Measurements from ENCODE around the gene CCSER1. TPM values are rescaled to one million over a fixed set of nuclear protein-coding genes. Genes with fewer than 3 reads are reported as not detected.

The CCSER1 gene
- total and polyA plus RNA-seq, 2 experiments from 2014 or later, result not detected

DNA sequence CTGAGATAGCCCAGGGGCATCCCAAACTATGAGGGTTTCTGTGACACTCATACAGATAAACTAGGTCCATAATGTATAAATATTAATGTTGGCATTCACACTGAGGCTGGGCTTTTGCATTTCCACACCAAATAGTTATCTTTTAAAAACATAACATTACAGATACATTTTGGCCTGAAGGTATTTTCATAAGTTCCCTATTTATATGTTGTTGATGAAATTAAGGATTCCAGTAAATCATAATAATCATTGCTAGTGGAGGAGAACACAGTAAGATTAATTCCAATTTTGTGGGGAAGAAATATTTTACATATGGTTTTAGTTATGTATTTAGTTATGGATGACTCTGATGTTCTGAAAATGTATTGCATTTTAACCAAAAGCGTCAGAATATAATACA is 479.6 kb downstream of the CCSER1 start:
- no peaks in the 10 kb centered on the region for H3K9me2 ChIP-seq (ENCODE audit: insufficient read depth)
- H3F3A ChIP-seq (ENCODE audit: insufficient read depth), result no peaks in the 10 kb centered on the region
- no peaks in the 10 kb centered on the region for H3K4me1 ChIP-seq (ENCODE audit: insufficient read depth)
- no peaks in the 10 kb centered on the region for H4K20me1 ChIP-seq (ENCODE audit: insufficient read depth)
- DNase-seq, result no peak
- no peaks in the 10 kb centered on the region for H3K36me3 ChIP-seq (ENCODE audit: low read depth)
- no peaks in the 10 kb centered on the region for H3K27me3 ChIP-seq (replicated peaks; ENCODE audit: insufficient read depth)
- H3K27ac ChIP-seq, result no peak overlapping the region
- no peak overlapping the region for H3K4me3 ChIP-seq
- H3K9me3 ChIP-seq (ENCODE audit: low read depth), result no peaks in the 10 kb centered on the region
- no peaks in the 10 kb centered on the region for H3K79me2 ChIP-seq (ENCODE audit: insufficient read depth)
- no peak for TF ChIP-seq EZH2phosphoT487 (IDR thresholded peaks at IDR 0.05; ENCODE audit: insufficient read depth, low read depth)
- H3K4me2 ChIP-seq (ENCODE audit: unreplicated experiment), result no peak overlapping the region
- in situ Hi-C loops (cut with MboI), result no loop called here
- H3K9ac ChIP-seq, result no peak overlapping the region
- H2AFZ ChIP-seq, result no peak overlapping the region
- WGBS, 2 experiments (ENCODE audit: low coverage in 1 of 2, low lambda C conversion rate in 2 of 2, missing lambda C conversion rate in 2 of 2), result 0 to 2% methylated on average over 1 of the region's 1 CpG

GRCh38 chr4:90614371-90614770 is 487.2 kb downstream of the CCSER1 start:
- H3F3A ChIP-seq (ENCODE audit: insufficient read depth), result no peaks in the 10 kb centered on the region
- no peak for DNase-seq
- no peak overlapping the region for H3K4me3 ChIP-seq
- in situ Hi-C loops (cut with MboI), result no loop called here
- no peak overlapping the region for H2AFZ ChIP-seq
- whole genome bisulfite sequencing, 2 experiments (ENCODE audit: low coverage in 1 of 2, low lambda C conversion rate in 2 of 2, missing lambda C conversion rate in 2 of 2), result 4 to 5% methylated on average over 2 of the region's 2 CpGs
- no peaks in the 10 kb centered on the region for H3K9me2 ChIP-seq (ENCODE audit: insufficient read depth)
- H3K9me3 ChIP-seq (ENCODE audit: low read depth), result no peaks in the 10 kb centered on the region
- no peaks in the 10 kb centered on the region for H4K20me1 ChIP-seq (ENCODE audit: insufficient read depth)
- TF ChIP-seq EZH2 (IDR thresholded peaks at IDR 0.05; ENCODE audit: insufficient read depth, poor library complexity, severe bottlenecking) (no peak), EZH2phosphoT487 (IDR thresholded peaks at IDR 0.05; ENCODE audit: insufficient read depth, low read depth) (no peak)
- H3K4me2 ChIP-seq (ENCODE audit: unreplicated experiment), result no peak overlapping the region
- no peak overlapping the region for H3K9ac ChIP-seq
- H3K36me3 ChIP-seq (ENCODE audit: low read depth), result no peaks in the 10 kb centered on the region
- H3K27me3 ChIP-seq (replicated peaks; ENCODE audit: insufficient read depth), result no peaks in the 10 kb centered on the region
- no peaks in the 10 kb centered on the region for H3K4me1 ChIP-seq (ENCODE audit: insufficient read depth)
- no peak overlapping the region for H3K27ac ChIP-seq
- H3K79me2 ChIP-seq (ENCODE audit: insufficient read depth), result no peaks in the 10 kb centered on the region

DNA sequence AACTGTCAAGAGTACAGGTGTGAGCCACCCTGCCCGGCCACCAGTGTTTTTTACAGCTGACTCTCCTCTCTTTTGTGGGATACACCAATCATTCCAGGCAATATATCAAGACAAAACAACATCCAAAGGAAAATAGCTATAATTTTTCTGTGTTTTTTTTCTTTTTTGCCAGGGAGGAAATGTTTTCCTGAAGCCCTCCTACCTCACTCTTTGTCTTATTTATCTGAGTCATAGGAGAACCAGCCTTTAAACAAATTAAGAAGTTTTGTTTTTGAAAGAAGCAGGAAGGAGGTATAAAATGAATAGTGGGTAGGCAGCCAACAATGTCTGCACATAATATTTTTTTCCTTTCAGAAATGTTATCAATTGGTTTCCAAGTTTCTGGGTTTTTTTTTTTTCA is 493.9 kb downstream of the CCSER1 start:
- in situ Hi-C loops (cut with MboI), result no loop called here
- Histone ChIP-seq H2AFZ (no peak overlapping the region), H3K4me2 (ENCODE audit: unreplicated experiment) (no peak overlapping the region)

GRCh38 chr4:90624781-90625180 is 497.6 kb downstream of the CCSER1 start:
- H3K4me3 ChIP-seq, result no peak overlapping the region
- in situ Hi-C loops (cut with MboI), result no loop called here
- TF ChIP-seq EZH2 (IDR thresholded peaks at IDR 0.05; ENCODE audit: insufficient read depth, poor library complexity, severe bottlenecking), result no peak
- no peak for TF ChIP-seq EZH2phosphoT487 (IDR thresholded peaks at IDR 0.05; ENCODE audit: insufficient read depth, low read depth)

More for the DNA sequence above, 493.9 kb downstream of the CCSER1 start:
- 0 to 6% methylated on average over 1 of the region's 1 CpG for whole genome bisulfite sequencing, 2 experiments (ENCODE audit: low coverage in 1 of 2, low lambda C conversion rate in 2 of 2, missing lambda C conversion rate in 2 of 2)
- no peaks in the 10 kb centered on the region for H3K79me2 ChIP-seq (ENCODE audit: insufficient read depth)
- TF ChIP-seq EZH2phosphoT487 (IDR thresholded peaks at IDR 0.05; ENCODE audit: insufficient read depth, low read depth) (no peak), EZH2 (IDR thresholded peaks at IDR 0.05; ENCODE audit: insufficient read depth, poor library complexity, severe bottlenecking) (no peak)
- H3K27me3 ChIP-seq (replicated peaks; ENCODE audit: insufficient read depth), result no peaks in the 10 kb centered on the region
- DNase-seq, result no peak
- H3F3A ChIP-seq (ENCODE audit: insufficient read depth), result no peaks in the 10 kb centered on the region
- H3K9me2 ChIP-seq (ENCODE audit: insufficient read depth), result no peaks in the 10 kb centered on the region
- H3K9ac ChIP-seq, result no peak overlapping the region
- H3K4me1 ChIP-seq (ENCODE audit: insufficient read depth), result no peaks in the 10 kb centered on the region
- no peaks in the 10 kb centered on the region for H4K20me1 ChIP-seq (ENCODE audit: insufficient read depth)
- H3K4me3 ChIP-seq, result no peak overlapping the region
- H3K9me3 ChIP-seq (ENCODE audit: low read depth), result no peaks in the 10 kb centered on the region
- H3K36me3 ChIP-seq (ENCODE audit: low read depth), result no peaks in the 10 kb centered on the region
- no peak overlapping the region for H3K27ac ChIP-seq

More at GRCh38 chr4:90624781-90625180, 497.6 kb downstream of the CCSER1 start:
- H3K9ac ChIP-seq, result no peak overlapping the region
- H3K9me3 ChIP-seq (ENCODE audit: low read depth), result no peaks in the 10 kb centered on the region
- no peak for DNase-seq
- H3K4me2 ChIP-seq (ENCODE audit: unreplicated experiment), result no peak overlapping the region
- H3K36me3 ChIP-seq (ENCODE audit: low read depth), result no peaks in the 10 kb centered on the region
- H3F3A ChIP-seq (ENCODE audit: insufficient read depth), result no peaks in the 10 kb centered on the region
- no peaks in the 10 kb centered on the region for H3K9me2 ChIP-seq (ENCODE audit: insufficient read depth)
- H4K20me1 ChIP-seq (ENCODE audit: insufficient read depth), result no peaks in the 10 kb centered on the region
- H3K4me1 ChIP-seq (ENCODE audit: insufficient read depth), result no peaks in the 10 kb centered on the region
- H2AFZ ChIP-seq, result no peak overlapping the region
- WGBS, 2 experiments (ENCODE audit: low coverage in 1 of 2, low lambda C conversion rate in 2 of 2, missing lambda C conversion rate in 2 of 2), result 15 to 17% methylated on average over 3 of the region's 3 CpGs
- H3K27ac ChIP-seq, result no peak overlapping the region
- no peaks in the 10 kb centered on the region for H3K79me2 ChIP-seq (ENCODE audit: insufficient read depth)
- no peaks in the 10 kb centered on the region for H3K27me3 ChIP-seq (replicated peaks; ENCODE audit: insufficient read depth)

All from GM23248 (cell line).